Frontal cortex (tissue), 1 donor: ENCODE data around the gene NMRK1. TPM values are rescaled to one million over a fixed set of nuclear protein-coding genes. Genes with fewer than 3 reads are reported as not detected.

Experiments
- small RNA-seq: library from RNA; depleted of rRNA; stranded (forward); fragments of <200 nt; gene quantifications from one replicate; pipeline ENCODE3, GENCODE V24; 2014
- total RNA-seq: library from RNA; depleted of rRNA; stranded (reverse); fragments of >200 nt; gene quantifications from one replicate; pipeline ENCODE4 v1.2.3, GENCODE V29; 2014

Gene NMRK1
- total RNA-seq, 1 donor from 2014 or later: 6.1 TPM

Small RNAs within 50 kb of the gene (small RNA-seq; reads per million reads assigned to genes)
- not detected for gene RF02271

Other genes starting within 250 kb of the NMRK1 start
- 1.6 TPM for gene TRPM6, start 200.2 kb downstream of the NMRK1 start, total RNA-seq
- gene C9orf40, start 135.2 kb downstream of the NMRK1 start, total RNA-seq: 9.4 TPM
- gene CARNMT1, start 59.9 kb downstream of the NMRK1 start, total RNA-seq: 38.3 TPM
- gene OSTF1, start 359 bp upstream of the NMRK1 start, total RNA-seq: 11.8 TPM